WTC11 (cell line): ENCODE data around the gene AJAP1. TPM values are rescaled to one million over a fixed set of nuclear protein-coding genes. Genes with fewer than 3 reads are reported as not detected.

Source experiments
- ATAC-seq: fragments of 200-7000 bp; cut with Tn5 transposase; 2 replicates; pipeline ENCODE4 v1.10.0; 2021; ENCODE audit warnings: mild to moderate bottlenecking, moderate library complexity
- CTCF ChIA-PET: fragments of 300-600 bp; sonication (Branson Sonifier 250); formaldehyde crosslinking; loops from one replicate; lab custom pipeline; 2021; ENCODE audit warnings: antibody characterized with exemption; lab: Charles Lee
- POLR2A ChIA-PET: fragments of 350-600 bp; sonication (Branson Sonifier 250); formaldehyde crosslinking; loops from one replicate; lab custom pipeline; 2021; ENCODE audit warnings: antibody characterized with exemption; lab: Charles Lee
- DNase-seq: peaks from one replicate; pipeline ENCODE4 v3.0.0; 2021; ENCODE audit warnings: low spot score
- H3K27ac Mint-ChIP-seq: 2 replicates; pipeline ENCODE4 v1.8.0; 2021; ENCODE audit warnings: mixed read lengths
- H3K27me3 Mint-ChIP-seq: 2 replicates; pipeline ENCODE4 v1.8.0; 2021; ENCODE audit warnings: low read depth, mild to moderate bottlenecking, moderate library complexity, mixed read lengths
- H3K36me3 Mint-ChIP-seq: 2 replicates; pipeline ENCODE4 v1.8.0; 2021; ENCODE audit warnings: mixed read lengths
- H3K4me1 Mint-ChIP-seq: 2 replicates; pipeline ENCODE4 v1.8.0; 2022; ENCODE audit warnings: mixed read lengths
- H3K4me3 Mint-ChIP-seq: 2 replicates; pipeline ENCODE4 v1.8.0; 2021; ENCODE audit warnings: mild to moderate bottlenecking, moderate library complexity, mixed read lengths
- H3K9me3 Mint-ChIP-seq: 2 replicates; pipeline ENCODE4 v1.8.0; 2021; ENCODE audit warnings: mixed read lengths
- ATF1 ChIP-seq: sonication (generic); formaldehyde crosslinking; IDR thresholded peaks from 2 replicates; pipeline ENCODE4 v1.8.1; 2023; ENCODE audit warnings: mild to moderate bottlenecking, moderate library complexity, missing genetic modification reagents
- ATF2 ChIP-seq: sonication (generic); formaldehyde crosslinking; IDR thresholded peaks from 2 replicates; pipeline ENCODE4 v1.8.1; 2022; ENCODE audit warnings: low read depth, missing genetic modification reagents, borderline replicate concordance
- CREB1 ChIP-seq: sonication (generic); formaldehyde crosslinking; IDR thresholded peaks from 2 replicates; pipeline ENCODE4 v1.8.0; 2023; ENCODE audit warnings: mild to moderate bottlenecking, missing genetic modification reagents
- E2F5 ChIP-seq: sonication (generic); formaldehyde crosslinking; IDR thresholded peaks from 2 replicates; pipeline ENCODE4 v1.8.1; 2022; ENCODE audit warnings: mild to moderate bottlenecking, moderate library complexity, missing genetic modification reagents
- ELF4 ChIP-seq: sonication (generic); formaldehyde crosslinking; IDR thresholded peaks from 2 replicates; pipeline ENCODE4 v1.8.1; 2022; ENCODE audit warnings: low read depth, mild to moderate bottlenecking, moderate library complexity, missing genetic modification reagents
- ESRRA ChIP-seq: sonication (generic); formaldehyde crosslinking; IDR thresholded peaks from 2 replicates; pipeline ENCODE4 v1.8.1; 2022; ENCODE audit warnings: mild to moderate bottlenecking, missing genetic modification reagents, borderline replicate concordance
- FOXP4 ChIP-seq: sonication (generic); formaldehyde crosslinking; IDR thresholded peaks from 2 replicates; pipeline ENCODE4 v1.8.0; 2022; ENCODE audit warnings: mild to moderate bottlenecking, missing genetic modification reagents
- IRF1 ChIP-seq: sonication (generic); formaldehyde crosslinking; IDR thresholded peaks from 2 replicates; pipeline ENCODE4 v1.8.0; 2023; ENCODE audit warnings: missing genetic modification reagents
- JUN ChIP-seq: sonication (generic); formaldehyde crosslinking; IDR thresholded peaks from 2 replicates; pipeline ENCODE4 v1.8.0; 2023; ENCODE audit warnings: mild to moderate bottlenecking, missing genetic modification reagents
- PRRX2 ChIP-seq: fragments of 250-450 bp; sonication (Bioruptor Pico); IDR thresholded peaks from 2 replicates; pipeline ENCODE4 v1.8.0; 2021; ENCODE audit warnings: mild to moderate bottlenecking
- TCF7 ChIP-seq: sonication (generic); formaldehyde crosslinking; IDR thresholded peaks from 2 replicates; pipeline ENCODE4 v1.8.0; 2022; ENCODE audit warnings: mild to moderate bottlenecking, low read depth, missing genetic modification reagents, moderate library complexity
- ZBTB21 ChIP-seq: sonication (generic); formaldehyde crosslinking; IDR thresholded peaks from 2 replicates; pipeline ENCODE4 v1.8.1; 2023; ENCODE audit warnings: mild to moderate bottlenecking, missing genetic modification reagents, borderline replicate concordance
- ZNF121 ChIP-seq: sonication (generic); formaldehyde crosslinking; IDR thresholded peaks from 2 replicates; pipeline ENCODE4 v1.8.0; 2023; ENCODE audit warnings: missing genetic modification reagents
- ZNF219 ChIP-seq: sonication (generic); formaldehyde crosslinking; IDR thresholded peaks from 2 replicates; pipeline ENCODE4 v1.8.0; 2023; ENCODE audit warnings: missing genetic modification reagents, mild to moderate bottlenecking, borderline replicate concordance
- ZNF416 ChIP-seq: fragments of 250-450 bp; sonication (Bioruptor Pico); IDR thresholded peaks from 2 replicates; pipeline ENCODE4 v1.9.0; 2021; ENCODE audit warnings: mild to moderate bottlenecking, inconsistent platforms
- ZNF512 ChIP-seq: sonication (generic); formaldehyde crosslinking; IDR thresholded peaks from 2 replicates; pipeline ENCODE4 v1.8.1; 2022; ENCODE audit warnings: missing genetic modification reagents, borderline replicate concordance
- ZNF532 ChIP-seq: fragments of 250-450 bp; sonication (Bioruptor Pico); IDR thresholded peaks from 2 replicates; pipeline ENCODE4 v1.9.0; 2021; ENCODE audit warnings: mild to moderate bottlenecking, borderline replicate concordance
- ZNF671 ChIP-seq: fragments of 250-450 bp; sonication (Bioruptor Pico); IDR thresholded peaks from 2 replicates; pipeline ENCODE4 v1.8.0; 2021; ENCODE audit warnings: mild to moderate bottlenecking
- total RNA-seq: library from RNA; stranded (reverse); gene quantifications from 3 replicates; pipeline ENCODE4 v1.2.3, GENCODE V29; 2021

AJAP1 gene
- total RNA-seq, 1 experiment from 2014 or later, result 2.1 TPM

- peaks cover 2% of the 10 kb centered on the region; the same call in 1 of the 2 replicates for H3K4me1 Mint-ChIP-seq
- ATAC-seq (no peak), DNase-seq (no peak)
- peaks cover 50% of the 10 kb centered on the region for H3K9me3 Mint-ChIP-seq
- POLR2A ChIA-PET, result no interaction called here
- H3K27me3 Mint-ChIP-seq, result peaks cover 34% of the 10 kb centered on the region
- TF ChIP-seq ZNF532 (CRISPR knock-in tag) (no peak), ELF4 (no peak), IRF1 (CRISPR knock-in tag) (no peak), ZNF416 (CRISPR knock-in tag) (no peak), E2F5 (no peak), ZNF671 (CRISPR knock-in tag) (no peak), FOXP4 (CRISPR knock-in tag) (no peak)
- no peak overlapping the region for H3K4me3 Mint-ChIP-seq
- no peak overlapping the region for H3K27ac Mint-ChIP-seq
- CTCF ChIA-PET, result no interaction called here
- peaks cover 49% of the 10 kb centered on the region for H3K36me3 Mint-ChIP-seq
Measured at GRCh38 chr1:4657960-4658541, 3.6 kb downstream of the AJAP1 start.

- no peak for DNase-seq
- peaks cover 2% of the 10 kb centered on the region; the same call in 1 of the 2 replicates for H3K4me1 Mint-ChIP-seq
- H3K27me3 Mint-ChIP-seq, result peaks cover 31% of the 10 kb centered on the region
- H3K4me3 Mint-ChIP-seq, result no peak overlapping the region
- H3K9me3 Mint-ChIP-seq, result peaks cover 55% of the 10 kb centered on the region
- H3K36me3 Mint-ChIP-seq, result peaks cover 53% of the 10 kb centered on the region
- no peak overlapping the region for H3K27ac Mint-ChIP-seq
- POLR2A ChIA-PET, result no interaction called here
- CTCF ChIA-PET, result interaction anchor here (1.3 kb wide), 1 partner anchor 36 kb away, joined by 3 read pairs; no protein-coding TSS in a partner anchor
- ATAC-seq, result no peak
- no peak for TF ChIP-seq PRRX2 (CRISPR knock-in tag)
- no peak for TF ChIP-seq ESRRA
- TF ChIP-seq ATF2 (CRISPR knock-in tag), result no peak
- TF ChIP-seq ZBTB21 (CRISPR knock-in tag), result no peak
- TF ChIP-seq TCF7 (CRISPR knock-in tag), result no peak
- TF ChIP-seq ZNF219, result no peak
- no peak for TF ChIP-seq CREB1
- TF ChIP-seq JUN (CRISPR knock-in tag), result no peak
- TF ChIP-seq ATF1 (CRISPR knock-in tag), result no peak
- TF ChIP-seq ZNF121, result no peak
- no peak for TF ChIP-seq ZNF512
Measured at GRCh38 chr1:4658643-4659628, 4.5 kb downstream of the AJAP1 start.
